Tibial nerve (tissue), 4 donors: ENCODE data around the gene PLEKHJ1. TPM values are rescaled to one million over a fixed set of nuclear protein-coding genes. Genes with fewer than 3 reads are reported as not detected.

Experiments
- DNase-seq, 2 donors: peaks; one replicate each; pipeline ENCODE4 v3.0.0-alpha.2; 2019; ENCODE audit warnings: low spot score in 2 of 2
- H3K27ac ChIP-seq, 4 donors: fragments of 200-600 bp; sonication (generic) in 3 of 4; one replicate each; pipeline ENCODE4 v1.5.1; 2017 to 2019; ENCODE audit warnings: mild to moderate bottlenecking in 1 of 4
- H3K27me3 ChIP-seq, 2 donors: fragments of 200-600 bp; sonication (generic) in 1 of 2; one replicate each; pipeline versions ENCODE4 v1.5.1 to v1.6.0; 2017 to 2019
- H3K36me3 ChIP-seq, 3 donors: fragments of 200-600 bp; sonication (generic); one replicate each; pipeline ENCODE4 v1.5.1; 2018 to 2019
- H3K4me1 ChIP-seq, 4 donors: fragments of 200-600 bp; sonication (generic) in 3 of 4; one replicate each; pipeline ENCODE4 v1.5.1; 2017 to 2019
- H3K4me3 ChIP-seq, 4 donors: fragments of 200-600 bp; sonication (generic) in 3 of 4; one replicate each; pipeline ENCODE4 v1.5.1; 2017 to 2019; ENCODE audit warnings: mild to moderate bottlenecking in 1 of 4, moderate library complexity in 1 of 4
- H3K9me3 ChIP-seq, 4 donors: fragments of 200-600 bp; sonication (generic) in 3 of 4; one replicate each; pipeline ENCODE4 v1.5.1; 2017 to 2019
- CTCF ChIP-seq, 5 experiments: fragments of 200-600 bp in 3 of 5; fragments of 450-650 bp in 2 of 5; sonication (generic) in 3 of 5; IDR thresholded peaks; one replicate each; pipeline ENCODE4 v1.5.1; 2016 to 2019; ENCODE audit warnings: antibody characterized with exemption in 5 of 5, mild to moderate bottlenecking in 3 of 5, moderate library complexity in 2 of 5
- EP300 ChIP-seq, 2 donors: sonication (generic); formaldehyde crosslinking; IDR thresholded peaks; one replicate each; pipeline ENCODE4 v1.6.1; 2017; ENCODE audit warnings: antibody characterized with exemption in 2 of 2, mild to moderate bottlenecking in 1 of 2
- POLR2A ChIP-seq, 2 donors: fragments of 450-650 bp; IDR thresholded peaks; one replicate each; pipeline ENCODE4 v1.6.1; 2017; ENCODE audit warnings: antibody characterized with exemption in 2 of 2, mild to moderate bottlenecking in 2 of 2, moderate library complexity in 2 of 2
- WGBS, 2 donors: methylation state at CpG; one replicate each; pipeline ENCODE4 v1.1.5; 2018; 5-methylcytosine and 5-hydroxymethylcytosine counted together
- total RNA-seq, 4 donors: library from RNA; depleted of rRNA; stranded (reverse); fragments of >200 nt; gene quantifications; one replicate each; pipeline ENCODE4 v1.1.0, GENCODE V29; 2016

Gene PLEKHJ1
- total RNA-seq, 4 donors from 2014 or later = 37.3 to 67.5 (median 51.2) TPM

GRCh38 chr19:2239173-2239572 is 3.0 kb upstream of the PLEKHJ1 start:
- H3K4me1 ChIP-seq = peaks cover 0 to 82% (median 62%) of the 10 kb centered on the region in 4 donors
- peak overlapping the region in 2 of 4 donors; percentile 80 to 90 for H3K27ac ChIP-seq
- TF ChIP-seq CTCF (IDR thresholded peaks at IDR 0.05) = no peak
- TF ChIP-seq EP300 (IDR thresholded peaks at IDR 0.05) = no peak
- DNase-seq = no peak
- H3K36me3 ChIP-seq = peaks cover 0 to 15% (median 3%) of the 10 kb centered on the region in 3 donors
- no peaks in the 10 kb centered on the region for H3K9me3 ChIP-seq
- H3K27me3 ChIP-seq = no peaks in the 10 kb centered on the region
- peak overlapping the region in 2 of 4 donors; percentile 16 to 37 for H3K4me3 ChIP-seq
- WGBS, 2 donors = 53 to 61% methylated on average over 10 of the region's 10 CpGs

- peak overlapping the region in 2 of 4 donors; percentile 98 to 99 for H3K27ac ChIP-seq
- DNase-seq = no peak
- peaks cover 0 to 15% (median 0%) of the 10 kb centered on the region in 3 donors for H3K36me3 ChIP-seq
- H3K27me3 ChIP-seq = no peaks in the 10 kb centered on the region
- peaks cover 0 to 83% (median 66%) of the 10 kb centered on the region in 4 donors for H3K4me1 ChIP-seq
- peak overlapping the region in 3 of 4 donors; percentile 90 to 95 (median 94) for H3K4me3 ChIP-seq
- TF ChIP-seq POLR2A (IDR thresholded peaks at IDR 0.05) = no peak
- no peak for TF ChIP-seq EP300 (IDR thresholded peaks at IDR 0.05)
- TF ChIP-seq CTCF (IDR thresholded peaks at IDR 0.05) = no peak
- WGBS, 2 donors = 77 to 82% methylated on average over 6 of the region's 6 CpGs
- no peaks in the 10 kb centered on the region for H3K9me3 ChIP-seq
These were observed 1.7 kb upstream of the PLEKHJ1 start for GRCh38 chr19:2237869-2238153.

- no peak for TF ChIP-seq EP300 (IDR thresholded peaks at IDR 0.05)
- TF ChIP-seq POLR2A (IDR thresholded peaks at IDR 0.05) = no peak
- TF ChIP-seq CTCF (IDR thresholded peaks at IDR 0.05) = no peak
- no peak for DNase-seq
- H3K27ac ChIP-seq = peak overlapping the region; percentile 93 to 99 (median 98)
- H3K9me3 ChIP-seq = no peaks in the 10 kb centered on the region
- 45 to 59% methylated on average over 30 to 38 of the region's 43 CpGs for WGBS, 2 donors
- H3K36me3 ChIP-seq = peaks cover 0 to 19% (median 0%) of the 10 kb centered on the region in 3 donors
- no peaks in the 10 kb centered on the region for H3K27me3 ChIP-seq
- H3K4me3 ChIP-seq = peak overlapping the region; percentile 72 to 95 (median 92)
- H3K4me1 ChIP-seq = peaks cover 0 to 83% (median 65%) of the 10 kb centered on the region in 4 donors
These were observed 1.1 kb upstream of the PLEKHJ1 start for GRCh38 chr19:2237051-2237868.

DNA sequence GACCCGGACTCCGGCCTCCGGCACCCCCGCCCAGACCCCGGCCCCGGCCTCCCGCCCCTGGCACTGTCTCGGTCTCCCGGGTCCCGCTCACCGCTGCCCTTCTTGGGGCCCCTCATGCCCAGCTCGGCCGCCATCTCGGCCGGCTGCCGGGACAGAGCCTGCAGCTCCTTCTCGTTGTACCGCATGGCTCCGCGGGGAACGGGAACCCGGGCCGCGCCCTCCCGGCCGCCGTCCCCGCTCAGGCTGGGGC is 140 bp downstream of the PLEKHJ1 start:
- H3K4me3 ChIP-seq = peak overlapping the region; percentile 72 to 95 (median 92)
- no peaks in the 10 kb centered on the region for H3K9me3 ChIP-seq
- peaks cover 0 to 30% (median 0%) of the 10 kb centered on the region in 3 donors for H3K36me3 ChIP-seq
- peak overlapping the region; percentile 93 to 99 (median 98) for H3K27ac ChIP-seq
- DNase-seq = no peak
- WGBS, 2 donors = 0% methylated on average over 13 of the region's 28 CpGs; no CpG with 5 or more reads in 1 of the 2 donors
- H3K4me1 ChIP-seq = peaks cover 0 to 83% (median 54%) of the 10 kb centered on the region in 4 donors
- H3K27me3 ChIP-seq = no peaks in the 10 kb centered on the region
- TF ChIP-seq CTCF (IDR thresholded peaks at IDR 0.05) (no peak), POLR2A (IDR thresholded peaks at IDR 0.05) (no peak), EP300 (IDR thresholded peaks at IDR 0.05) (no peak)

DNA sequence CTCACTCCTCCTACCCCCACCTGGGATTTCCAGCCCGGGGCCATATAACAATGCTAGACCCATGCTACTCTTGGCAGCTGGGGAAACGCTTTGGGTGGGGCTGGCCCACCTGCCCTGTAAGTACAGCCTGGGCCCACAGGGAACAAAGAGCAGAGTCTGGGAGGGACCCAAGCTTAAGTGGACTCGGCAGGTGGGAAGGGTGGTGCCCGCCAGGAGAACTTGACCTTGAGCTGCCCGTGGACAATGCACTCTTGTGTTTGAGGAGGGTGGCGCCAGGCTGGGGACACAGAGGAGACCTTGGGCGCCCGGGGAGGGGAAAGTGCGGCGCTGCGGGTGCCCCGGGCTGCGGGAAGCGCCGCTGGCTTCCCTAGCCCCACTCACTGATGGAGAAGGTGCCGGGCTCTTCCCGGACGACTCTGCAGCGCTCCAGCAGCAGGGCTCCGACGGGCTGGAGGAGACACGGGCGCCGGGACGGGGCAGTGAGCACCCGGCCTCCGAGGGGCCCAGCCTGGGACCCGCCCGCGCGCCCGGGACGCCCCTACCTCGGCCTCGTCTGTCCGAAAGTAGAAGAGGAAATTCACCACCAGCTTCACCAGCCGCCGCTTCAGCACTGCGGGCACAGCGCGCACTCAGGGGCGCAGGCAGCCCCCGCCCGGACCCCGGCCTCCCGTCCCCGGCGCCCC is 607 bp downstream of the PLEKHJ1 start:
- 0% methylated on average over 26 to 44 of the region's 48 CpGs for WGBS, 2 donors
- Histone ChIP-seq H3K9me3 (no peaks in the 10 kb centered on the region), H3K36me3 (peaks cover 0 to 35% (median 0%) of the 10 kb centered on the region in 3 donors), H3K27ac (peak overlapping the region; percentile 93 to 99 (median 98)), H3K27me3 (no peaks in the 10 kb centered on the region), H3K4me3 (peak overlapping the region; percentile 72 to 95 (median 92)), H3K4me1 (peaks cover 0 to 80% (median 49%) of the 10 kb centered on the region in 4 donors)
- no peak for DNase-seq
- no peak for TF ChIP-seq CTCF (IDR thresholded peaks at IDR 0.05)
